ENCODE results near the gene TFG.

TFG gene

GRCh38 chr3:100781301-100781700 is 72.0 kb downstream of the TFG start:
- TF ChIP-seq ZNF274 (IDR thresholded peaks at IDR 0.05; ENCODE audit: low read depth, low read length), result no peak
- no peak overlapping the region for H3K4me3 ChIP-seq (ENCODE audit: low read length)

GRCh38 chr3:100782348-100782747 is 73.1 kb downstream of the TFG start:
- no peak for TF ChIP-seq ZNF274 (IDR thresholded peaks at IDR 0.05; ENCODE audit: low read depth, low read length)
- H3K4me3 ChIP-seq (ENCODE audit: low read length), result no peak overlapping the region

GRCh38 chr3:100782906-100783305 is 73.6 kb downstream of the TFG start:
- TF ChIP-seq ZNF274 (IDR thresholded peaks at IDR 0.05; ENCODE audit: low read depth, low read length), result no peak
- no peak overlapping the region for H3K4me3 ChIP-seq (ENCODE audit: low read length)

- H3K4me3 ChIP-seq (ENCODE audit: low read length), result no peak overlapping the region
- no peak for TF ChIP-seq ZNF274 (IDR thresholded peaks at IDR 0.05; ENCODE audit: low read depth, low read length)
These were observed 74.3 kb downstream of the TFG start for GRCh38 chr3:100783619-100784018.

- H3K4me3 ChIP-seq (ENCODE audit: low read length), result no peak overlapping the region
- no peak for TF ChIP-seq ZNF274 (IDR thresholded peaks at IDR 0.05; ENCODE audit: low read depth, low read length)
These were observed 80.3 kb downstream of the TFG start for GRCh38 chr3:100789579-100789978.

GRCh38 chr3:100796556-100796955 is 87.3 kb downstream of the TFG start:
- TF ChIP-seq ZNF274 (IDR thresholded peaks at IDR 0.05; ENCODE audit: low read depth, low read length), result no peak

DNA sequence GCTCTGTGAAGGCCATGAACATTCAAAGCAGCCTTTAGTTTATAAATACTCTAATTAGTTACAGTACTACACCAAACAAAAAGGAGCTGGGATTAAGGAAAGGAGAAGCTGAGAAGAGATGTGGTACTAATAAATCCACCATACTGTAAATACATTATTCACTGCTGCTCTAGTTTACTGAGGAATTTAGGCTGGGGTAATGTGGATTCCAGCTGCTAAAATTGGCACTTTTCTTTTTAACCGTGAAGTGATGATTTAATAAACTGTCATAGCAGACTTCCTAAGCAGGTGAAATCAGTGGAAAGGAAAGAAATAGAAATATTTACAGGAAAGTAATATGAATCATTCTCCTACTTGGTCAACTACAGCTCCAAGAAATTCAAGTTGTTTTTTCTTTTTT is 88.7 kb downstream of the TFG start:
- H3K4me3 ChIP-seq (ENCODE audit: low read length), result no peak overlapping the region
- no peak for TF ChIP-seq ZNF274 (IDR thresholded peaks at IDR 0.05; ENCODE audit: low read depth, low read length)

More at GRCh38 chr3:100796556-100796955, 87.3 kb downstream of the TFG start:
- no peak overlapping the region for H3K4me3 ChIP-seq (ENCODE audit: low read length)
